Heart left ventricle (tissue), 16 donors: ENCODE results near the gene COPS9. TPM values are rescaled to one million over a fixed set of nuclear protein-coding genes. Genes with fewer than 3 reads are reported as not detected.

ENCODE experiments used
- ATAC-seq, 4 donors: fragments of 200-7000 bp; cut with Tn5 transposase; one replicate each; pipeline ENCODE4 v1.9.1; 2020 to 2022; ENCODE audit warnings: moderate library complexity in 4 of 4, mild to moderate bottlenecking in 3 of 4, moderate number of reproducible peaks in 1 of 4
- DNase-seq, 5 donors: peaks; one replicate each; pipeline ENCODE4 v3.0.0-alpha.2; 2020
- H3K27ac ChIP-seq, 12 donors: fragments of 200-600 bp; sonication (generic) in 4 of 12; one replicate each; pipeline versions ENCODE4 v1.5.0 to v1.8.0; 2016 to 2022; ENCODE audit warnings: mild to moderate bottlenecking in 2 of 12
- H3K27me3 ChIP-seq, 9 donors: fragments of 200-600 bp; sonication (generic) in 2 of 9; one replicate each; pipeline versions ENCODE4 v1.5.1 to v1.8.0; 2016 to 2022; ENCODE audit warnings: mild to moderate bottlenecking in 3 of 9
- H3K36me3 ChIP-seq, 9 donors: fragments of 200-600 bp; sonication (generic) in 2 of 9; one replicate each; pipeline versions ENCODE4 v1.5.0 to v1.8.0; 2018 to 2022; ENCODE audit warnings: mild to moderate bottlenecking in 2 of 9
- H3K4me1 ChIP-seq, 12 donors: fragments of 200-600 bp; sonication (generic) in 4 of 12; one replicate each; pipeline versions ENCODE4 v1.5.0 to v1.8.0; 2016 to 2022; ENCODE audit warnings: mild to moderate bottlenecking in 3 of 12
- H3K4me3 ChIP-seq, 12 donors: fragments of 200-600 bp; sonication (generic) in 4 of 12; one replicate each; pipeline versions ENCODE4 v1.5.0 to v1.8.0; 2017 to 2022; ENCODE audit warnings: mild to moderate bottlenecking in 9 of 12, moderate library complexity in 4 of 12
- H3K9me3 ChIP-seq, 12 donors: fragments of 200-600 bp; sonication (generic) in 4 of 12; one replicate each; pipeline versions ENCODE4 v1.5.0 to v1.8.0; 2016 to 2022; ENCODE audit warnings: mild to moderate bottlenecking in 1 of 12
- CTCF ChIP-seq, 12 donors: fragments of 200-600 bp; sonication (generic) in 4 of 12; IDR thresholded peaks; one replicate each; pipeline versions ENCODE4 v1.5.0 to v1.8.0; 2018 to 2022; ENCODE audit warnings: antibody characterized with exemption in 12 of 12, mild to moderate bottlenecking in 5 of 12
- POLR2A ChIP-seq, 2 donors: fragments of 450-650 bp; IDR thresholded peaks; one replicate each; pipeline ENCODE4 v1.6.1; 2017; ENCODE audit warnings: antibody characterized with exemption in 2 of 2, mild to moderate bottlenecking in 2 of 2, moderate library complexity in 2 of 2
- WGBS, 4 donors: extraction: QIAGEN DNeasy Blood & Tissue Kit in 2 of 4; methylation state at CpG; one replicate each; pipeline versions ENCODE4 v1.1.5 to v1.1.7; 2013 to 2018; 5-methylcytosine and 5-hydroxymethylcytosine counted together
- intact Hi-C, 10 donors: fragments of 100-400 bp; cut with DNase I; formaldehyde crosslinking; loops; one replicate each; pipeline versions ENCODE4 v1.11.1 to v1.14.2; 2022
- polyA plus RNA-seq, 2 donors: library from polyadenylated mRNA; stranded (reverse); fragments of 200-250 nt; gene quantifications; one replicate each; pipeline ENCODE4 v1.2.3, GENCODE V29; 2013
- total RNA-seq, 9 donors: library from RNA; depleted of rRNA in 2 of 9; stranded (reverse); fragments of >200 nt in 2 of 9; fragmentation: NEBNext Ultra II Directional in 3 of 9; extraction: Animal tissue kit (Norgen Biotek cat#: 25700) in 3 of 9; gene quantifications; one replicate each; pipeline versions ENCODE4 v1.1.0 to v1.2.4, GENCODE V29; 2016 to 2023
- donor health status: ischemic (EF 13 %, LVEDD 7.1; RV severe dilation, severe dysfunction).
- donor health status: healthy with polysubstance abuse.
- donor health status: DM: no; HTN: yes; CAD: no.
- donor health status: DM: no; HTN: no; CAD: no.
- donor health status: ischemic (EF 25% LVEDD 6.9; RV normal size, moderate dysfunction).
- donor health status: ischemic (EF 25% LVEDD 5.7; RV mildly dilated, moderate dysfunction).
- donor health status: healthy.
- donor health status: DM: yes; HTN: yes; CAD: no.
- donor health status: ischemic (EF 35%, LVEDD 5.7; RV mildly dilated, moderate dysfunction).
- donor health status: nonischemic (EF 11% LVEDD 7.7; RV severe dilation, severe dysfunction).
- donor health status: DM: yes; HTN: yes; CAD: no.
- donor health status: PGD.
- donor health status: ischemic (EF 29% LVEDD 5.4; RV normal size, mild dysfunction).
- donor health status: nonischemic (EF 23%, LVEDD 6.1; RV moderate dilation, normal function).

Gene COPS9
- total and polyA plus RNA-seq, 11 donors: 130 to 664 (median 178) TPM

- Histone ChIP-seq H3K27me3 (peaks cover 0 to 32% (median 0%) of the 10 kb centered on the region in 9 donors), H3K36me3 (no peaks in the 10 kb centered on the region), H3K27ac (no peak overlapping the region), H3K4me1 (no peaks in the 10 kb centered on the region), H3K4me3 (no peak overlapping the region), H3K9me3 (no peaks in the 10 kb centered on the region)
- WGBS, 4 donors: 47 to 53% (median 50%) methylated on average over 15 of the region's 15 CpGs
- intact Hi-C loops: loop anchor here in 2 of 10 donors (5.0 kb wide), 1 partner anchor 286 kb away; the partner anchor contains the start of gene GPC1 (in 2 of the 2)
- TF ChIP-seq CTCF (IDR thresholded peaks at IDR 0.05) (no peak), POLR2A (IDR thresholded peaks at IDR 0.05) (no peak)
- DNase-seq: peak in 2 of 5 donors; percentile 53 to 54
- ATAC-seq: peak; percentile 60 to 81 (median 71)
Measured at GRCh38 chr2:240151477-240152031, 15.4 kb upstream of the COPS9 start.

GRCh38 chr2:240149943-240150784 is 14.1 kb upstream of the COPS9 start:
- WGBS, 4 donors: 26 to 35% (median 29%) methylated on average over 10 to 12 of the region's 12 CpGs
- no peak overlapping the region for H3K4me3 ChIP-seq
- no peaks in the 10 kb centered on the region for H3K36me3 ChIP-seq
- peak; percentile 36 to 73 (median 54) for TF ChIP-seq CTCF (IDR thresholded peaks at IDR 0.05)
- TF ChIP-seq POLR2A (IDR thresholded peaks at IDR 0.05): no peak
- H3K9me3 ChIP-seq: no peaks in the 10 kb centered on the region
- ATAC-seq: peak in 3 of 4 donors; percentile 40 to 61 (median 53)
- intact Hi-C loops: loop anchor here in 7 of 10 donors (1.0 to 10.0 kb wide), 5 partner anchors 215 to 1115 kb away; partner anchors contain the start of gene GPC1 (in 2 of the 7)
- peaks cover 0 to 32% (median 0%) of the 10 kb centered on the region in 9 donors for H3K27me3 ChIP-seq
- DNase-seq: peak in 1 of 5 donors; percentile 37
- H3K27ac ChIP-seq: no peak overlapping the region
- no peaks in the 10 kb centered on the region for H3K4me1 ChIP-seq

- Histone ChIP-seq H3K27ac (no peak overlapping the region), H3K36me3 (no peaks in the 10 kb centered on the region), H3K4me3 (no peak overlapping the region), H3K4me1 (peaks cover 0 to 6% (median 0%) of the 10 kb centered on the region in 12 donors), H3K9me3 (no peaks in the 10 kb centered on the region), H3K27me3 (peaks cover 0 to 30% (median 5%) of the 10 kb centered on the region in 9 donors)
- intact Hi-C loops: loop anchor here in 5 of 10 donors (2.0 to 10.0 kb wide), 3 partner anchors 213 to 1113 kb away; no protein-coding TSS in a partner anchor
- no peak for DNase-seq
- 78 to 88% (median 85%) methylated on average over 20 of the region's 20 CpGs for WGBS, 4 donors
- TF ChIP-seq CTCF (IDR thresholded peaks at IDR 0.05) (no peak), POLR2A (IDR thresholded peaks at IDR 0.05) (no peak)
- no peak for ATAC-seq
Measured at GRCh38 chr2:240147911-240148587, 11.9 kb upstream of the COPS9 start.
